WTC11 (cell line): Measurements from ENCODE around the gene DDN. TPM values are rescaled to one million over a fixed set of nuclear protein-coding genes. Genes with fewer than 3 reads are reported as not detected.

Source experiments
- ATAC-seq: fragments of 200-7000 bp; cut with Tn5 transposase; 2 replicates; pipeline ENCODE4 v1.10.0; 2021; ENCODE audit warnings: mild to moderate bottlenecking, moderate library complexity
- CTCF ChIA-PET: fragments of 300-600 bp; sonication (Branson Sonifier 250); formaldehyde crosslinking; loops from one replicate; lab custom pipeline; 2021; ENCODE audit warnings: antibody characterized with exemption; lab: Charles Lee
- POLR2A ChIA-PET: fragments of 350-600 bp; sonication (Branson Sonifier 250); formaldehyde crosslinking; loops from one replicate; lab custom pipeline; 2021; ENCODE audit warnings: antibody characterized with exemption; lab: Charles Lee
- DNase-seq: peaks from one replicate; pipeline ENCODE4 v3.0.0; 2021; ENCODE audit warnings: low spot score
- H3K27ac Mint-ChIP-seq: 2 replicates; pipeline ENCODE4 v1.8.0; 2021; ENCODE audit warnings: mixed read lengths
- H3K27me3 Mint-ChIP-seq: 2 replicates; pipeline ENCODE4 v1.8.0; 2021; ENCODE audit warnings: low read depth, mild to moderate bottlenecking, moderate library complexity, mixed read lengths
- H3K36me3 Mint-ChIP-seq: 2 replicates; pipeline ENCODE4 v1.8.0; 2021; ENCODE audit warnings: mixed read lengths
- H3K4me1 Mint-ChIP-seq: 2 replicates; pipeline ENCODE4 v1.8.0; 2022; ENCODE audit warnings: mixed read lengths
- H3K4me3 Mint-ChIP-seq: 2 replicates; pipeline ENCODE4 v1.8.0; 2021; ENCODE audit warnings: mild to moderate bottlenecking, moderate library complexity, mixed read lengths
- H3K9me3 Mint-ChIP-seq: 2 replicates; pipeline ENCODE4 v1.8.0; 2021; ENCODE audit warnings: mixed read lengths
- AR ChIP-seq: fragments of 250-450 bp; sonication (Bioruptor Pico); IDR thresholded peaks from 2 replicates; pipeline ENCODE4 v1.9.0; 2021; ENCODE audit warnings: mild to moderate bottlenecking
- ATF2 ChIP-seq: sonication (generic); formaldehyde crosslinking; IDR thresholded peaks from 2 replicates; pipeline ENCODE4 v1.8.1; 2022; ENCODE audit warnings: low read depth, missing genetic modification reagents, borderline replicate concordance
- ATF3 ChIP-seq: sonication (generic); formaldehyde crosslinking; conservative IDR thresholded peaks from 2 replicates; pipeline ENCODE4 v1.8.1; 2022; ENCODE audit warnings: mild to moderate bottlenecking, missing genetic modification reagents
- CDX4 ChIP-seq: fragments of 250-450 bp; sonication (Bioruptor Pico); IDR thresholded peaks from 2 replicates; pipeline ENCODE4 v1.9.0; 2021; ENCODE audit warnings: moderate library complexity, mild to moderate bottlenecking, inconsistent platforms, borderline replicate concordance
- E2F1 ChIP-seq: sonication (generic); formaldehyde crosslinking; IDR thresholded peaks from 2 replicates; pipeline ENCODE4 v1.8.0; 2022; ENCODE audit warnings: mild to moderate bottlenecking, missing genetic modification reagents
- E2F4 ChIP-seq: sonication (generic); formaldehyde crosslinking; IDR thresholded peaks from 2 replicates; pipeline ENCODE4 v1.8.1; 2022; ENCODE audit warnings: low read depth, mild to moderate bottlenecking, moderate library complexity, missing genetic modification reagents, borderline replicate concordance
- IRF1 ChIP-seq: sonication (generic); formaldehyde crosslinking; IDR thresholded peaks from 2 replicates; pipeline ENCODE4 v1.8.0; 2023; ENCODE audit warnings: missing genetic modification reagents
- JAZF1 ChIP-seq: fragments of 250-450 bp; sonication (Bioruptor Pico); IDR thresholded peaks from 2 replicates; pipeline ENCODE4 v1.9.0; 2021; ENCODE audit warnings: moderate library complexity, mild to moderate bottlenecking, inconsistent platforms
- KAT7 ChIP-seq: sonication (generic); formaldehyde crosslinking; IDR thresholded peaks from 2 replicates; pipeline ENCODE4 v1.8.1; 2023; ENCODE audit warnings: missing genetic modification reagents, mild to moderate bottlenecking, borderline replicate concordance
- MYBL2 ChIP-seq: sonication (generic); formaldehyde crosslinking; IDR thresholded peaks from 2 replicates; pipeline ENCODE4 v1.8.1; 2023; ENCODE audit warnings: mild to moderate bottlenecking, moderate library complexity, missing genetic modification reagents
- PRDM15 ChIP-seq: sonication (generic); formaldehyde crosslinking; IDR thresholded peaks from 2 replicates; pipeline ENCODE4 v1.8.0; 2022; ENCODE audit warnings: missing genetic modification reagents
- PREB ChIP-seq: sonication (generic); formaldehyde crosslinking; IDR thresholded peaks from 2 replicates; pipeline ENCODE4 v1.8.1; 2022; ENCODE audit warnings: mild to moderate bottlenecking, missing genetic modification reagents, moderate library complexity, borderline replicate concordance
- ZNF219 ChIP-seq: sonication (generic); formaldehyde crosslinking; IDR thresholded peaks from 2 replicates; pipeline ENCODE4 v1.8.0; 2023; ENCODE audit warnings: missing genetic modification reagents, mild to moderate bottlenecking, borderline replicate concordance
- ZNF416 ChIP-seq: fragments of 250-450 bp; sonication (Bioruptor Pico); IDR thresholded peaks from 2 replicates; pipeline ENCODE4 v1.9.0; 2021; ENCODE audit warnings: mild to moderate bottlenecking, inconsistent platforms
- ZNF423 ChIP-seq: fragments of 250-450 bp; sonication (Bioruptor Pico); IDR thresholded peaks from 2 replicates; pipeline ENCODE4 v2.1.2; 2022; ENCODE audit warnings: mild to moderate bottlenecking, moderate library complexity
- ZNF425 ChIP-seq: fragments of 250-450 bp; sonication (Bioruptor Pico); conservative IDR thresholded peaks from 2 replicates; pipeline ENCODE4 v1.9.0; 2021; ENCODE audit warnings: mild to moderate bottlenecking
- total RNA-seq: library from RNA; stranded (reverse); gene quantifications from 3 replicates; pipeline ENCODE4 v1.2.3, GENCODE V29; 2021

The DDN gene
- total RNA-seq, 1 experiment from 2014 or later: 0.33 TPM

GRCh38 chr12:49013428-49013827 is 14.3 kb upstream of the DDN start (continued):
- TF ChIP-seq E2F4 (no peak), ZNF416 (CRISPR knock-in tag) (no peak), ZNF425 (CRISPR knock-in tag) (no peak), ZNF219 (no peak), CDX4 (CRISPR knock-in tag) (no peak)

- peaks cover 6% of the 10 kb centered on the region for H3K4me1 Mint-ChIP-seq
- CTCF ChIA-PET: interaction anchor here (0.8 to 2.5 kb wide), 4 partner anchors 25 to 160 kb away, joined by 3 to 12 read pairs (median 4); no protein-coding TSS in a partner anchor
- H3K27me3 Mint-ChIP-seq: peaks cover 6% of the 10 kb centered on the region
- TF ChIP-seq MYBL2 (CRISPR knock-in tag) (no peak), PRDM15 (CRISPR knock-in tag) (no peak), ATF3 (CRISPR knock-in tag) (no peak), ZNF219 (no peak), AR (CRISPR knock-in tag) (no peak), KAT7 (CRISPR knock-in tag) (no peak), E2F1 (no peak), IRF1 (no peak), PREB (CRISPR knock-in tag) (no peak), ATF2 (CRISPR knock-in tag) (no peak), ZNF423 (no peak), JAZF1 (CRISPR knock-in tag) (no peak)
- DNase-seq: no peak
- no peak overlapping the region for H3K4me3 Mint-ChIP-seq
- H3K27ac Mint-ChIP-seq: no peak overlapping the region
- H3K9me3 Mint-ChIP-seq: no peaks in the 10 kb centered on the region
- POLR2A ChIA-PET: no interaction called here
- peaks cover 3% of the 10 kb centered on the region; the same call in 1 of the 2 replicates for H3K36me3 Mint-ChIP-seq
- ATAC-seq: no peak
Measured at GRCh38 chr12:49012739-49013138, 13.6 kb upstream of the DDN start.
